Measurements from ENCODE around the gene GDPD3. TPM values are rescaled to one million over a fixed set of nuclear protein-coding genes. Genes with fewer than 3 reads are reported as not detected.
A peak's percentile ranks its signal among the peaks of the same experiment; 100 is the strongest.

The GDPD3 gene
- total and polyA plus RNA-seq, 2 of the 13 experiments (the other 11 are each of a cell fraction or from before 2014, with no cell fraction given) = 18.7 to 20.6 TPM

DNA sequence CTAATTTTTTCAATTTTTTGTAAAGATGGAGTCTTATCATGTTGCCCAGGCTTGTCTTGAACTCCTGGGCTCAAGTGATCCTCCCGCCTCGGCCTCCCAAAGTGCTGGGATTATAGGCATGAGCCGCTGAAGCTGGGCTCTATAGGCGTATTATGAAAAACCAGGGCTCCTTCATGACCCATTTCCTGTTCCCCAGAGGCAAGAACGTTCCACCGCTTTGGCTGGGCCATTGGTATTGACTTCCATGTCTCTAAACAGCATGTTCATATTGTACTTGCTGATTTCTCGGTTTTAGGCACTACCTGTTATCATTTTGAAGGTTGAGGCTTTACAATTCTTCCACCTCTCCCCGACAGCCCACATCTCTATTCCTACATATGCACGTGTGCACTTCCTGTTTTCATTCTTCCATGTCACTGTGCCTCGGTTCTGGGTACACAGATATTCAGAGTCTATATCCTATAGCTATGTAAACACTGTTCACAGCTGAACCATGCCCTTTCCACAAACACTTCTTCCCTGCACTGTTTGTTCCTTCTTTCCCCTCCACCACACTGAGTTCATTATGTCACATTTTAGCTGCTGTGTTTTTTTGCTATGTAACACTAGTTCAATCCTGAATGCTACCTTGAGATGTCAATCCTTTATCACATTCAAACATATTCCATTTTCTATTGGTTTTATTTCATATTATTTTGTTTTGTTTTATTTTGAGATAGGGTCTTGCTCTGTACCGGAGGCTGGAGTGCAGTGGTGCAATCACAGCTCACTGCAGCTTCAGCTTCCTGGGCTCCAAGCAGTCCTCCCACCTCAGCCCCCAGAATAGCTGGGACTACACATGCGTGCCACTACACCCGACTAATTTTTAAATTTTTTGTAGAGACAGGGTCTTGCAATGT is 26.5 kb upstream of the GDPD3 start (continued):
- TF ChIP-seq, protein P1, sequence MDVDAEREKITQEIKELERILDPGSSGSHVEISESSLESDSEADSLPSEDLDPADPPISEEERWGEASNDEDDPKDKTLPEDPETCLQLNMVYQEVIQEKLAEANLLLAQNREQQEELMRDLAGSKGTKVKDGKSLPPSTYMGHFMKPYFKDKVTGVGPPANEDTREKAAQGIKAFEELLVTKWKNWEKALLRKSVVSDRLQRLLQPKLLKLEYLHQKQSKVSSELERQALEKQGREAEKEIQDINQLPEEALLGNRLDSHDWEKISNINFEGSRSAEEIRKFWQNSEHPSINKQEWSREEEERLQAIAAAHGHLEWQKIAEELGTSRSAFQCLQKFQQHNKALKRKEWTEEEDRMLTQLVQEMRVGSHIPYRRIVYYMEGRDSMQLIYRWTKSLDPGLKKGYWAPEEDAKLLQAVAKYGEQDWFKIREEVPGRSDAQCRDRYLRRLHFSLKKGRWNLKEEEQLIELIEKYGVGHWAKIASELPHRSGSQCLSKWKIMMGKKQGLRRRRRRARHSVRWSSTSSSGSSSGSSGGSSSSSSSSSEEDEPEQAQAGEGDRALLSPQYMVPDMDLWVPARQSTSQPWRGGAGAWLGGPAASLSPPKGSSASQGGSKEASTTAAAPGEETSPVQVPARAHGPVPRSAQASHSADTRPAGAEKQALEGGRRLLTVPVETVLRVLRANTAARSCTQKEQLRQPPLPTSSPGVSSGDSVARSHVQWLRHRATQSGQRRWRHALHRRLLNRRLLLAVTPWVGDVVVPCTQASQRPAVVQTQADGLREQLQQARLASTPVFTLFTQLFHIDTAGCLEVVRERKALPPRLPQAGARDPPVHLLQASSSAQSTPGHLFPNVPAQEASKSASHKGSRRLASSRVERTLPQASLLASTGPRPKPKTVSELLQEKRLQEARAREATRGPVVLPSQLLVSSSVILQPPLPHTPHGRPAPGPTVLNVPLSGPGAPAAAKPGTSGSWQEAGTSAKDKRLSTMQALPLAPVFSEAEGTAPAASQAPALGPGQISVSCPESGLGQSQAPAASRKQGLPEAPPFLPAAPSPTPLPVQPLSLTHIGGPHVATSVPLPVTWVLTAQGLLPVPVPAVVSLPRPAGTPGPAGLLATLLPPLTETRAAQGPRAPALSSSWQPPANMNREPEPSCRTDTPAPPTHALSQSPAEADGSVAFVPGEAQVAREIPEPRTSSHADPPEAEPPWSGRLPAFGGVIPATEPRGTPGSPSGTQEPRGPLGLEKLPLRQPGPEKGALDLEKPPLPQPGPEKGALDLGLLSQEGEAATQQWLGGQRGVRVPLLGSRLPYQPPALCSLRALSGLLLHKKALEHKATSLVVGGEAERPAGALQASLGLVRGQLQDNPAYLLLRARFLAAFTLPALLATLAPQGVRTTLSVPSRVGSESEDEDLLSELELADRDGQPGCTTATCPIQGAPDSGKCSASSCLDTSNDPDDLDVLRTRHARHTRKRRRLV (CRISPR knock-in tag; IDR thresholded peaks at IDR 0.05) = no peak
- peak; percentile 98 for TF ChIP-seq FOXA1 (IDR thresholded peaks at IDR 0.05)
- TF ChIP-seq FOXA1 (CRISPR knock-in tag; IDR thresholded peaks at IDR 0.05) = peak; percentile 100
- TF ChIP-seq ATF1 (CRISPR knock-in tag; IDR thresholded peaks at IDR 0.05) = peak; percentile 68
- no peak for TF ChIP-seq ZFP41 (CRISPR knock-in tag; IDR thresholded peaks at IDR 0.05; ENCODE audit: borderline replicate concordance)
- TF ChIP-seq ZNF468 (CRISPR knock-in tag; IDR thresholded peaks at IDR 0.05) = no peak
- TF ChIP-seq GABPA (IDR thresholded peaks at IDR 0.05; ENCODE audit: low read depth, low read length) = no peak
- TF ChIP-seq GABPA (CRISPR knock-in tag; IDR thresholded peaks at IDR 0.05; ENCODE audit: low read depth) = peak; percentile 81
- TF ChIP-seq ZNF33B (CRISPR knock-in tag; IDR thresholded peaks at IDR 0.05) = no peak
- no peak for TF ChIP-seq ZSCAN12 (CRISPR knock-in tag; IDR thresholded peaks at IDR 0.05)
- no peak for TF ChIP-seq U2AF1 (optimal IDR thresholded peaks at IDR 0.05; ENCODE audit: low read depth, low read length)
- no peak for TF ChIP-seq SYNCRIP (IDR thresholded peaks at IDR 0.05; ENCODE audit: insufficient read depth, low read depth, low read length)
- TF ChIP-seq MYNN (CRISPR knock-in tag; IDR thresholded peaks at IDR 0.05; ENCODE audit: low read depth) = 0 out of 2 replicates have a peak, but pooled peaks have one; percentile 21
- 0 out of 2 replicates have a peak, but pooled peaks have one; percentile 33 for TF ChIP-seq EED (CRISPR knock-in tag; IDR thresholded peaks at IDR 0.05)
- TF ChIP-seq ZNF335 (CRISPR knock-in tag; IDR thresholded peaks at IDR 0.05) = 0 out of 2 replicates have a peak, but pooled peaks have one; percentile 12
- no peak for TF ChIP-seq ZNF547 (CRISPR knock-in tag; IDR thresholded peaks at IDR 0.05)
- TF ChIP-seq JDP2 (CRISPR knock-in tag; IDR thresholded peaks at IDR 0.05; ENCODE audit: borderline replicate concordance) = peak; percentile 22; the same call in 1 of the 2 replicates
- TF ChIP-seq ZSCAN9 (CRISPR knock-in tag; IDR thresholded peaks at IDR 0.05; ENCODE audit: borderline replicate concordance) = peak; percentile 98
- no peak for TF ChIP-seq MBNL3 (CRISPR knock-in tag; conservative IDR thresholded peaks at IDR 0.05)
- TF ChIP-seq, protein P2, sequence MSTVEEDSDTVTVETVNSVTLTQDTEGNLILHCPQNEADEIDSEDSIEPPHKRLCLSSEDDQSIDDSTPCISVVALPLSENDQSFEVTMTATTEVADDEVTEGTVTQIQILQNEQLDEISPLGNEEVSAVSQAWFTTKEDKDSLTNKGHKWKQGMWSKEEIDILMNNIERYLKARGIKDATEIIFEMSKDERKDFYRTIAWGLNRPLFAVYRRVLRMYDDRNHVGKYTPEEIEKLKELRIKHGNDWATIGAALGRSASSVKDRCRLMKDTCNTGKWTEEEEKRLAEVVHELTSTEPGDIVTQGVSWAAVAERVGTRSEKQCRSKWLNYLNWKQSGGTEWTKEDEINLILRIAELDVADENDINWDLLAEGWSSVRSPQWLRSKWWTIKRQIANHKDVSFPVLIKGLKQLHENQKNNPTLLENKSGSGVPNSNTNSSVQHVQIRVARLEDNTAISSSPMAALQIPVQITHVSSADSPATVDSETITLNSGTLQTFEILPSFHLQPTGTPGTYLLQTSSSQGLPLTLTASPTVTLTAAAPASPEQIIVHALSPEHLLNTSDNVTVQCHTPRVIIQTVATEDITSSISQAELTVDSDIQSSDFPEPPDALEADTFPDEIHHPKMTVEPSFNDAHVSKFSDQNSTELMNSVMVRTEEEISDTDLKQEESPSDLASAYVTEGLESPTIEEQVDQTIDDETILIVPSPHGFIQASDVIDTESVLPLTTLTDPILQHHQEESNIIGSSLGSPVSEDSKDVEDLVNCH (CRISPR knock-in tag; IDR thresholded peaks at IDR 0.05) = no peak

Measured in HepG2 (cell line).